Measurements from ENCODE around the gene OSBPL1A. TPM values are rescaled to one million over a fixed set of nuclear protein-coding genes. Genes with fewer than 3 reads are reported as not detected.

OSBPL1A gene
- total and polyA plus RNA-seq, 5 experiments from 2014 or later = 1.3 to 2.4 (median 1.7) TPM

DNA sequence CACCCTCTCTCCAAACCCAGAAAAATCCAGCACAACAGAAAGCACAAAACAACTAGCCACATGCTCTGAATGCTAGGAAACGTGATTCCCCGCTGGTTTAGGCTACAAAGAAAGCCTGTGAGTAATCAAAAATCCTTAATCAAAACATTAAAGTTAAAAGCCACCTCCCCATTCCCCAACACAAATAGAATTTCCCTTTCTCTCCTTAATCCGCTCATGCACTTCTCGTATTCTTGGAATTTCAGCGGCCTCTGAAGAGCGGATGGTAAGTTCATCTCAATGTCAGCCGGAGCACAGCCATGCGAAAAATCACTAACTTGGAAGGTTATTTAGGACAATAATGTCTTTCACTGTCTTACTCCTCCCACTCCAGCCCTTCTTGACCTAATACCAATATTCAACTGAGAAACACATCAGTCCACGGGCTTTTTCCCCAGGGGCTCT lies 126.7 kb downstream of the OSBPL1A start:
- peaks cover 9 to 18% (median 16%) of the 10 kb centered on the region in 3 donors for H3K36me3 Mint-ChIP-seq
- H3K27me3 Mint-ChIP-seq = peaks cover 32 to 47% (median 34%) of the 10 kb centered on the region in 5 donors
- H3K4me1 Mint-ChIP-seq = peaks cover 0 to 7% (median 4%) of the 10 kb centered on the region in 4 donors
- DNase-seq (no peak), ATAC-seq (no peak)
- POLR2A ChIA-PET = no interaction called here
- H3K9me3 Mint-ChIP-seq = peaks cover 0 to 20% (median 9%) of the 10 kb centered on the region in 9 donors
- H3K4me3 Mint-ChIP-seq = peak overlapping the region in 5 of 10 donors; percentile 9 to 66 (median 37)
- H3K27ac Mint-ChIP-seq = no peak overlapping the region

DNA sequence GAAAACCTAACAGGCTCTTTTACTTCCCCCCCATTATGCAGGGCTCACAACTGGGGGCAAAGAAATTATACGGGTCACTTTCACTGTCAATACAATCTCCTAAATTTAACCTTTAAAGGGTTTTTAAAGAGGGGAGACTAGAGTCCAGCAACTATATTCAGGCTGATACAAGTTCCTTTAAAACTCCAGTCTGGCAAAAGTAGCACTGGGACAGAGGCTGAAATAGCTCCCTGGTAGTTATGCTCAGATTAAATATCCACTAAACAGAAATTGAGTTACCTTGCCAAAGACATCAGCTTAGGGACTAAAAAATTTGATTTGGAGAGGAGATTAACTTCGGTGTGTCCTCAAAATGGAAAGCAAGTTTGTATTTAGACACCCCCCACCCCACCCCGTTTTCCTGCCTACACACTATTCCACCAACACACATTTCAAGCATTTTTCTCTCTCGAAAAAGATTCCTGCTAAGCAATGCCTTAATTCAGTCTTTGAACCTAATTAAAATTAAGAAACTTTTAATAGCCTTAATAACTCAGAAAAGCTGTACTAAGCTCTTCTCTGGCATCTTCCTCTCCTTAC lies 127.2 kb downstream of the OSBPL1A start:
- Mint-ChIP-seq H3K36me3 (peaks cover 6 to 20% (median 18%) of the 10 kb centered on the region in 3 donors), H3K4me3 (peak overlapping the region in 1 of 10 donors; percentile 66), H3K27ac (no peak overlapping the region), H3K27me3 (peaks cover 33 to 44% (median 35%) of the 10 kb centered on the region in 5 donors), H3K9me3 (peaks cover 0 to 23% (median 9%) of the 10 kb centered on the region in 9 donors), H3K4me1 (peaks cover 0 to 7% (median 4%) of the 10 kb centered on the region in 4 donors)
- DNase-seq (no peak), ATAC-seq (no peak)
- POLR2A ChIA-PET = no interaction called here

DNA sequence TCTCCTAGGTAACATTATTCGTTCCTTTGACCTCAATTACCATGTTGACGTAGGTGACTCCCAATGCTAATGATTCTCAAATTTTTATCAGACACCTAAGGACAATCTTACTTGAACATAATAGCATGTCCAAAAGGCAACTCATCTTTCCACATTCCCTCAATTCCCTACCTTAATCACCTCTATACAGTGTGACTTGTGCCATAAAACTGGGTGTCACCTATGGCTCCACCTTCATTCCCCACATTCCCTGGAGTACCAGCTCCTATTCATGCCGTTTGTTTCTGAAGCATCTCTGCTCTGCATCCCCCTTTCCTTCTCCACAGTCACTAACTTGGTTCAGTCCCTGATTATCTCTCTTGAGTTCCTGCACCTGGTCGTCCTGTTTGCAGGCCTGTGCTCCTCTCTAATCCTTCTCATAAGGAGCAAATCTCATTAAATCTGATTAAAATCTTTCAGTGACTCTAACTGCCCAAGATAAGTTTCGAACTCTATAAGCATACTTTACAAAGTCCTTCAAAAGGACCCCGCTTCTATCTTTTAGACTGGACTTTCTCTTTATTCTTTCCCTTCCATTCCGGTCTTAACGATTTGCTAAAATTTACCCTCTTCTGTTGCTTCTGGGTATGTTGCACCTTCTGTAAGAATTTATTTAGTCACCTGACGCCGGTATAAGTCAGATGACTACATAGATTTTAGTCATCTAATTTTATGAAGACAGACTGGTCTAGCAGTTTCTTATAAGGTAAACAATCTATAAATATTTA lies 128.7 kb downstream of the OSBPL1A start:
- Mint-ChIP-seq H3K4me1 (peaks cover 0 to 7% (median 4%) of the 10 kb centered on the region in 4 donors), H3K9me3 (peaks cover 0 to 23% (median 9%) of the 10 kb centered on the region in 9 donors), H3K27me3 (peaks cover 24 to 30% (median 28%) of the 10 kb centered on the region in 5 donors), H3K4me3 (no peak overlapping the region), H3K36me3 (peaks cover 2 to 20% (median 10%) of the 10 kb centered on the region in 3 donors), H3K27ac (no peak overlapping the region)
- ATAC-seq = no peak
- POLR2A ChIA-PET = no interaction called here
- no peak for DNase-seq

DNA sequence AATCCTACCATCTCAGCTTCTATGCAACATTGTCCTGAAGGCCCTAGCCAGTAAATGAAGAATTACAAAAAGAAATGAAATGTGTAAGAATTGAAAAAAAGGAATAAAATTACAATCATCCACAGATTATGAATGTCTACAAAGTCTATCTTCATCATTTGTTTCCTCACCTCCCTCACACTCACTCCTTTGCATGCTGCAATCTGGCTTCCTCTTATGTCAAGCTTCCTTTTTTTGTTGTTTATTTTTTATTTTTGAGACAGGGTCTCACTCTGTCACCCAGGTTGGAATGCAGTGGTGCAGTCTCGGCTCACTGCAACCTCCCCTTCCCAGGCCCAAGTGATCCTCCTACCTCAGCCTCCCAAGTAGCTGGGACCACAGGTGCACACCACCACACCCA lies 129.7 kb downstream of the OSBPL1A start:
- POLR2A ChIA-PET = no interaction called here
- ATAC-seq = no peak
- DNase-seq = no peak
- Mint-ChIP-seq H3K27ac (no peak overlapping the region), H3K27me3 (peaks cover 14 to 24% (median 20%) of the 10 kb centered on the region in 5 donors), H3K4me1 (peaks cover 0 to 7% (median 4%) of the 10 kb centered on the region in 4 donors), H3K4me3 (no peak overlapping the region), H3K36me3 (peaks cover 2 to 16% (median 8%) of the 10 kb centered on the region in 3 donors), H3K9me3 (peaks cover 0 to 23% (median 9%) of the 10 kb centered on the region in 9 donors)

DNA sequence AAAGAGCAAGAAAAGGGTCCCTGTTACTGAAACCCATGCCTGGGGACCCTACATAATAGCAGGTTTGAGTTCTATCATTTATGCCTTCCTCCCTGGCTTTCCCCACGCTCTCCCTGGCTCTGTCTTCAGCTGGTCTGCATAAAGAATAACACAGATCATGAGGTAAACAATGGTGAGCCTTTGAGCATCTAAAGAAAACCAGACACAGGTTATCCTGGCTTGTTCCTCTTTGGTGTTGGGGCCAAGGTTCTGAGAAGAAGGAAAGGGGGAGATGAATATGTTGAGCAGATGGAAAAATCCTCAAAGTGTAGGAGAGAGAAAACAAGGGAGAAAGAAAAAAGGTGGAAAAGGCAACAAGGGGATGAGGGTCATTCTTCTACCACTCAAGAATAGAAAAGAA lies 131.5 kb downstream of the OSBPL1A start:
- no peak overlapping the region for H3K4me3 Mint-ChIP-seq
- peaks cover 2 to 16% (median 8%) of the 10 kb centered on the region in 3 donors for H3K36me3 Mint-ChIP-seq
- POLR2A ChIA-PET = no interaction called here
- peaks cover 0 to 2% (median under 1%) of the 10 kb centered on the region in 4 donors for H3K4me1 Mint-ChIP-seq
- no peak overlapping the region for H3K27ac Mint-ChIP-seq
- H3K27me3 Mint-ChIP-seq = peaks cover 4 to 22% (median 16%) of the 10 kb centered on the region in 5 donors
- peaks cover 0 to 23% (median 9%) of the 10 kb centered on the region in 9 donors for H3K9me3 Mint-ChIP-seq
- ATAC-seq (no peak), DNase-seq (no peak)

DNA sequence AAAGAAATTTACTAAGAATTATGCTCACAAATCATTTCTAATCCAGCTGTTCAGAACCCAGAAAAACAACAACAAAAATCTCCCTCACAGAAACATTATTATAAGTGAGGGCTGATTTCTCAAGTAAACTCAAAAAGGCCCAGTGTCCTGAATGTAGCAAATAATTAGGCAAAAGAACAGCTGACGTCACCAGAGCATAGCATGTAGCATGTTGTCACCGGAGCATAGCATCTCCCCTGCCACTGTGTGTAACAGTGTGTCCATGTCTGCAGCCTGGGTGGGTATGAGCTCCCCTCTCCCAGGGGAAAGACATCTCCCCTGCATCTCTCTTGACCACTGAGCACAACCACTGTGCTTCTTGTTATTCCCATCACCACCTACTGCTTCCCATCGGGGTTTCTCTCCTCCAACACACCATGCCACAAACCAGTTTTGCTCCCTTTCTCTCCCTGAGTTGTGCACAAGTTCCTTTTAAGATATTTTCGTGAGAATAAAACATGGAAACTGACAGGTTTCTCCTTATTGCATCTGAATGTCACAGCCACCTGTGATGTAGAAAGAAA lies 132.0 kb downstream of the OSBPL1A start:
- Mint-ChIP-seq H3K4me3 (no peak overlapping the region), H3K9me3 (peaks cover 0 to 23% (median 9%) of the 10 kb centered on the region in 9 donors), H3K36me3 (peaks cover 2 to 16% (median 8%) of the 10 kb centered on the region in 3 donors), H3K27me3 (peaks cover 0 to 19% (median 11%) of the 10 kb centered on the region in 5 donors), H3K27ac (no peak overlapping the region), H3K4me1 (no peaks in the 10 kb centered on the region)
- POLR2A ChIA-PET = no interaction called here
- no peak for DNase-seq
- no peak for ATAC-seq

DNA sequence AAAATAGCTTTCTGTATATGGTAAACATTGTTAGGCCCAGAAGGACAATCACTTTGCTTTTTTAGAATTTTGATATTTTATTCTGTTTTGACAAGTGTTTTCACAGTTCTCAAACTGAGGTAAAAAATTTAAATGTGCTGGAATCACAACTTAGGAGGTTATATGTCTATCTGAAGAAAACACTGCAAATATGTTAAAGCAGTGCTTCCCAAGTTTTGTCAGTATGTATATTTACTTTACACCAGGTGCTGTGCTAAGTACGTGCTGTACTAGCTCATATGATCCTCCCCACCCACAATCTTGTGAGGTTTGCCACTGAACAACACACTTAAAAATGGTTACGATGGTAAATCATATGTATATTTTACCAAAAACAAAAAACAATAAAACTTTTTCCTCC lies 134.6 kb downstream of the OSBPL1A start:
- Mint-ChIP-seq H3K27me3 (peaks cover 0 to 8% (median 0%) of the 10 kb centered on the region in 5 donors), H3K27ac (no peak overlapping the region), H3K4me3 (no peak overlapping the region), H3K4me1 (no peaks in the 10 kb centered on the region), H3K9me3 (peaks cover 0 to 16% (median 7%) of the 10 kb centered on the region in 9 donors), H3K36me3 (peaks cover 2 to 9% (median 8%) of the 10 kb centered on the region in 3 donors)
- ATAC-seq = no peak
- DNase-seq = no peak
- POLR2A ChIA-PET = no interaction called here

DNA sequence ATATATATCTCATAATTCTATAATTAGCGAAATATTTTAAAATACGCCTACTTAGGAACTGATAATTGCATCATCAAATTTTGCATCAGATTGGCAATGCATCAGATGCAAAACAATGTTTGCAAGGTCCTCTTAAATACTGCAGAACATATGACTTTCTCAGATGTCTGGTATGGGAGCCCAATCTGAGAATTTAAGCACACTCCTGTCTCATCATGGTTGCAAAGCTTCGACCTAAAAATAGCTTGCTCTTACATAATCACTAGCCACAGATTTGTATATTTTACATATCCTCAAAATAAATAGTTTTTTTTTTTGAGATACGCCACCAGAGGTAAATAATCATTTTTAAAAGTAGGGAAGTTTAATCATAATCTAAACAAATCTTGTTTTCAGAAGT lies 135.5 kb downstream of the OSBPL1A start:
- Mint-ChIP-seq H3K36me3 (peaks cover 2 to 9% (median 4%) of the 10 kb centered on the region in 3 donors), H3K4me3 (no peak overlapping the region), H3K9me3 (peaks cover 0 to 11% (median 4%) of the 10 kb centered on the region in 9 donors), H3K4me1 (no peaks in the 10 kb centered on the region), H3K27ac (peak overlapping the region in 1 of 10 donors; percentile 5), H3K27me3 (peaks cover 0 to 6% (median 0%) of the 10 kb centered on the region in 5 donors)
- POLR2A ChIA-PET = no interaction called here
- DNase-seq = no peak
- no peak for ATAC-seq

DNA sequence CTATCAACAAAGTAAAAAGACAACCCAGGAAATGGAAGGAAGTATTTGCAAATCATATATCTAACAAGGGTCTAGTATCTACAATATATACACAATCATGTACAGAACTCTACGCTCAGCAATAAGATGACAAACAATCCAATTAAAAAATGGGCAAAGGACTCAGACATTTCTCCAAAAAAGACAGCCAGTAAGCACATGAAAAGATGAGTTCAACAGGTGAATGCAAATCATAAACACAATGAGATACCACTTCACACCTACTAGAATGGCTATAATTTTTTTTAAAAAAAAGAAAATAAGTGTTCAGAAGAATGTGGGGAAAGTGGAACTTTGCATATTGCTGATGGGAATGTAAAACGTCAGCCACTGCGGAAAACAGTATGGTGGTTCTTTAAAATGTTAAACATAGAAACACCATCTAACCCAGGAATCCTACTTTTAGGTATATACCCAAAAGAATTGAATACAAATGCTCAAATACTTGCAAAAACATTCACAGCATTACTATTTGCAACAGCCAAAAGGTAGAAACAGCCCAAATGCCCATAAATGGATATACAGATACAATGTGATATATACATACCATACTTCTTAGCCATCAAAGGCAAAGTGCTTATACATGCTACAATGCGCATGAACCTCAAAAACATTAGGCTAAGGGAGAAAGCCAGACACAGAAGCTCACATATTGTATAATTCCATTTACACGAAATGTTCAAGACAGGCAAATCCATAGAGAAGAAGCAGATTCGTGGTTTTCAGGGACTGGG lies 137.6 kb downstream of the OSBPL1A start:
- H3K4me1 Mint-ChIP-seq = no peaks in the 10 kb centered on the region
- H3K27ac Mint-ChIP-seq = no peak overlapping the region
- no peak overlapping the region for H3K4me3 Mint-ChIP-seq
- H3K36me3 Mint-ChIP-seq = peaks cover 0 to 4% (median 2%) of the 10 kb centered on the region in 3 donors
- POLR2A ChIA-PET = no interaction called here
- H3K9me3 Mint-ChIP-seq = peaks cover 0 to 5% (median 0%) of the 10 kb centered on the region in 9 donors
- H3K27me3 Mint-ChIP-seq = peaks cover 0 to 3% (median 0%) of the 10 kb centered on the region in 5 donors
- DNase-seq = no peak
- ATAC-seq = no peak

DNA sequence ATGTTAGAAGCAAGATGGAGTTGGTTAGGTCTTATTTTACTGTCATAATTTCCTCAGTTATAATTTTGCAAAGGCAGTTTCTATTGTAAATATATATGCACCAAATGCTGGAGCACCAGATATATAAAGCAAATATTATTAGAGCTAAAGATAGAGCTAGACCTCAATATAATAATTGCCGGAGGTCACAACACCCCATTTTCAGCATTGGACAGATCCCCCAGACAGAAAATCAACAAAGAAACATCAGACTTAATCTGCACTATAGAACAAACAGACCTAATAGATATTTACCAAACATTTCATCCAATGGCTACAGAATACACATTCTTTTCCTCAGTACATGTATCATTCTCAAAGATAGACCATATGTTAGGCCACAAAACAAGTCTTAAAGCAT lies 143.6 kb downstream of the OSBPL1A start:
- Mint-ChIP-seq H3K36me3 (peaks cover 0 to 8% (median 0%) of the 10 kb centered on the region in 3 donors), H3K27ac (no peak overlapping the region), H3K4me3 (no peak overlapping the region), H3K4me1 (no peaks in the 10 kb centered on the region), H3K27me3 (peaks cover 0 to 2% (median 0%) of the 10 kb centered on the region in 5 donors), H3K9me3 (peaks cover 0 to 5% (median 0%) of the 10 kb centered on the region in 9 donors)
- POLR2A ChIA-PET = no interaction called here
- ATAC-seq (no peak), DNase-seq (no peak)

DNA sequence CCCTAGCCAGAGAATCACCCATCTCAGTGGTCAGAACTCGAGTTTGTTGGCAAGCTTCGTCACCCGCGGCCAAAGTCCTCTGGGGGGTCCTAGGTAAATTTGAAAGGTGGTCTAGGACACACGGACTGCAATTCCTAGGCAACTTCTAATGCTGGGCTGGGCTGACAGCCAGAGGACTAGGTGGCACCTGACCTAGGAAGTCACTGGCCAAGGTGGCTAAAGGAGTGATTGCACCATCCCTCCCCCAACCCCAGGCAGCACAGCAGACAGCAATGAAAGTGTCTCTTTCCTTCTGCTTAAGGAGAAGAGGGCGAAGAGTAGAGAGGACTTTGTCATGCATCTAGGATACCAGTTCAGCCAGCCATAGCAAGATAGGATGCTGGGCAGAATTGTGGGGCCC lies 147.9 kb downstream of the OSBPL1A start:
- H3K4me3 Mint-ChIP-seq = no peak overlapping the region
- POLR2A ChIA-PET = no interaction called here
- peaks cover 0 to 4% (median 3%) of the 10 kb centered on the region in 3 donors for H3K36me3 Mint-ChIP-seq
- no peak for ATAC-seq
- H3K4me1 Mint-ChIP-seq = no peaks in the 10 kb centered on the region
- DNase-seq = no peak
- H3K9me3 Mint-ChIP-seq = no peaks in the 10 kb centered on the region
- H3K27ac Mint-ChIP-seq = no peak overlapping the region
- H3K27me3 Mint-ChIP-seq = peaks cover 0 to 5% (median 1%) of the 10 kb centered on the region in 5 donors

DNA sequence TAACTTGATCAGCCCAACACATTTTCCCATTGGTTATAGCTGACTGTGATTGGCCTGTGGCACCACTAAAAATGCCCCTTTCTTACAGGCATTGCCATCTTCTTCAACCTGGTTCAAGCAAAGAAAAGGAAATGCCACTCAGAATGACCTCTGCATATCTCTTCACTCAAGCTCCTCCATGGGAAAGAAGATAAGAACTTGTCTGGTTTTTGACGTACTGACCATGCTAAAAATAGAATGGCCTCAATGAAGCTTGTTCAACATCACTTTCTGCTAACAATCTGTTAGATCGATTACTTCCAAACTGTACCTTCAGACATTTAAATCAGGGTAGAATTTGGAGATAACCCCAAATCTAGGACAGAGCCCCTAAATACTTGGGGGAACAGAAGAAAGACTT lies 149.3 kb downstream of the OSBPL1A start:
- peaks cover 0 to 4% (median 3%) of the 10 kb centered on the region in 3 donors for H3K36me3 Mint-ChIP-seq
- DNase-seq = no peak
- no peak overlapping the region for H3K27ac Mint-ChIP-seq
- peaks cover 0 to 5% (median 0%) of the 10 kb centered on the region in 5 donors for H3K27me3 Mint-ChIP-seq
- POLR2A ChIA-PET = no interaction called here
- no peaks in the 10 kb centered on the region for H3K9me3 Mint-ChIP-seq
- no peaks in the 10 kb centered on the region for H3K4me1 Mint-ChIP-seq
- no peak for ATAC-seq
- no peak overlapping the region for H3K4me3 Mint-ChIP-seq
